Mesodermal cell (in vitro differentiated cells): ENCODE data around the gene SKIC2.
A peak's percentile ranks its signal among the peaks of the same experiment; 100 is the strongest.

Experiments used
- H3K27ac ChIP-seq: 2 replicates; pipeline ENCODE4 v1.7.0; 2013; ENCODE audit warnings: mild to moderate bottlenecking, low read depth, low read length, moderate library complexity; ENCODE audit not compliant: severe bottlenecking
- H3K36me3 ChIP-seq: 2 replicates; pipeline ENCODE4 v1.7.1; 2013; ENCODE audit warnings: mild to moderate bottlenecking, low read length, moderate library complexity; ENCODE audit not compliant: control insufficient read depth, insufficient read depth
- H3K4me1 ChIP-seq: one replicate; pipeline ENCODE4 v1.7.1; 2013; ENCODE audit warnings: mild to moderate bottlenecking, low read length; ENCODE audit not compliant: insufficient read depth, control insufficient read depth, poor library complexity, severe bottlenecking
- H3K4me3 ChIP-seq: 2 replicates; pipeline ENCODE4 v1.7.0; 2013; ENCODE audit warnings: low read length, control low read depth, mild to moderate bottlenecking; ENCODE audit not compliant: insufficient read depth, poor library complexity, severe bottlenecking; ENCODE audit errors: extremely low read depth
- H3K9me3 ChIP-seq: 2 replicates; pipeline ENCODE4 v1.7.1; 2013; ENCODE audit warnings: mild to moderate bottlenecking, low read length, moderate library complexity; ENCODE audit not compliant: control insufficient read depth
- WGBS, 2 experiments: methylation state at CpG; one replicate each; pipeline ENCODE4 v1.1.5; 2013; ENCODE audit warnings: missing lambda C conversion rate in 2 of 2; ENCODE audit not compliant: insufficient coverage in 2 of 2; 5-methylcytosine and 5-hydroxymethylcytosine counted together

The SKIC2 gene

DNA sequence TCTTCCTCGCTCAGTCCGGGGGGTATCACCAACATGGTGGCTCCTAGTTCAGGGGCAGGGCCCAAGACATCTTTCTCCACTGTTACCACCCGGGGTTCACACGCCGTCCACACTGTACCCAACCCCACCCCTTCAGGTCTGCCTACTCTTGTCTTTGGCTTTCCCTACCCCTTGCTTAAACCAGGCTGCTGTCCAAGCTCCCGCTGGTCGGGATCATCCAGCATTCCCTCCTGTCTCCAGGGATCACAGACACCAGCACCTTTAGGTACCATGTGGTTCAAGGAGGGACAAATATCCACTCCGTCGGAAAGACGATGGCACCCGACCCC is 599 bp upstream of the SKIC2 start:
- H3K4me1 ChIP-seq, result peaks cover 14% of the 10 kb centered on the region
- H3K27ac ChIP-seq, result peak overlapping the region; percentile 75

GRCh38 chr6:31961616-31962015 is 2.6 kb downstream of the SKIC2 start:
- H3K36me3 ChIP-seq, result peaks cover 72% of the 10 kb centered on the region
- H3K4me1 ChIP-seq, result peaks cover 14% of the 10 kb centered on the region
- no peaks in the 10 kb centered on the region for H3K9me3 ChIP-seq
- WGBS, 2 experiments, result 91% methylated on average over 11 to 12 of the region's 12 CpGs
- no peak overlapping the region for H3K4me3 ChIP-seq
- H3K27ac ChIP-seq, result no peak overlapping the region

More for the DNA sequence above, 599 bp upstream of the SKIC2 start:
- Histone ChIP-seq H3K4me3 (peak overlapping the region; percentile 100), H3K36me3 (peaks cover 73% of the 10 kb centered on the region), H3K9me3 (no peaks in the 10 kb centered on the region)
- WGBS, 2 experiments, result 0 to 12% methylated on average over 7 to 11 of the region's 11 CpGs

GRCh38 chr6:31963921-31964320 is 4.9 kb downstream of the SKIC2 start:
- 97% methylated on average over 15 of the region's 19 CpGs for WGBS, 2 experiments
- Histone ChIP-seq H3K9me3 (no peaks in the 10 kb centered on the region), H3K27ac (no peak overlapping the region), H3K4me1 (peaks cover 5% of the 10 kb centered on the region), H3K36me3 (peaks cover 84% of the 10 kb centered on the region), H3K4me3 (no peak overlapping the region)

- no peaks in the 10 kb centered on the region for H3K9me3 ChIP-seq
- no peak overlapping the region for H3K4me3 ChIP-seq
- 97 to 98% methylated on average over 13 of the region's 13 CpGs for WGBS, 2 experiments
- H3K27ac ChIP-seq, result no peak overlapping the region
- peaks cover 93% of the 10 kb centered on the region for H3K36me3 ChIP-seq
- peaks cover 11% of the 10 kb centered on the region for H3K4me1 ChIP-seq
These were observed 6.7 kb downstream of the SKIC2 start for GRCh38 chr6:31965700-31966099.

DNA sequence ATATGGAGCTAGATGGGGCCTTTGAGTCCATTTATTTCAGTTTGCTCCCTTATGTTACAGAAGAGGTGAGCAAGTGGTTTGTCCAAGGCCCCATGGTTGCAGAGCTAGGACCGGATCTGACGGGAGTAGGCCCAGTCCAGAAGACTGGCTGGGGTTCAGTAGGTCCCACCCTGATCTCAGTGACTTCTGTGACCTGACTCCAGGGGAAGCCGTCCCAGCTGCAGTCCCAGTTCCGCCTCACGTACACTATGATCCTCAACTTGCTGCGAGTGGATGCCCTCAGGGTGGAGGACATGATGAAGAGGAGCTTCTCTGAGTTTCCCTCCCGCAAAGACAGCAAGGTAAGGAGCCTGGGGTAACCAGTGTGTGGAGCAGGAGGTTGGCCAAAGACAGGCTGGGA is 7.5 kb downstream of the SKIC2 start:
- peaks cover 85% of the 10 kb centered on the region for H3K36me3 ChIP-seq
- no peak overlapping the region for H3K4me3 ChIP-seq
- WGBS, 2 experiments, result 91 to 98% methylated on average over 6 to 7 of the region's 7 CpGs
- no peaks in the 10 kb centered on the region for H3K9me3 ChIP-seq
- peaks cover 14% of the 10 kb centered on the region for H3K4me1 ChIP-seq
- H3K27ac ChIP-seq, result no peak overlapping the region

DNA sequence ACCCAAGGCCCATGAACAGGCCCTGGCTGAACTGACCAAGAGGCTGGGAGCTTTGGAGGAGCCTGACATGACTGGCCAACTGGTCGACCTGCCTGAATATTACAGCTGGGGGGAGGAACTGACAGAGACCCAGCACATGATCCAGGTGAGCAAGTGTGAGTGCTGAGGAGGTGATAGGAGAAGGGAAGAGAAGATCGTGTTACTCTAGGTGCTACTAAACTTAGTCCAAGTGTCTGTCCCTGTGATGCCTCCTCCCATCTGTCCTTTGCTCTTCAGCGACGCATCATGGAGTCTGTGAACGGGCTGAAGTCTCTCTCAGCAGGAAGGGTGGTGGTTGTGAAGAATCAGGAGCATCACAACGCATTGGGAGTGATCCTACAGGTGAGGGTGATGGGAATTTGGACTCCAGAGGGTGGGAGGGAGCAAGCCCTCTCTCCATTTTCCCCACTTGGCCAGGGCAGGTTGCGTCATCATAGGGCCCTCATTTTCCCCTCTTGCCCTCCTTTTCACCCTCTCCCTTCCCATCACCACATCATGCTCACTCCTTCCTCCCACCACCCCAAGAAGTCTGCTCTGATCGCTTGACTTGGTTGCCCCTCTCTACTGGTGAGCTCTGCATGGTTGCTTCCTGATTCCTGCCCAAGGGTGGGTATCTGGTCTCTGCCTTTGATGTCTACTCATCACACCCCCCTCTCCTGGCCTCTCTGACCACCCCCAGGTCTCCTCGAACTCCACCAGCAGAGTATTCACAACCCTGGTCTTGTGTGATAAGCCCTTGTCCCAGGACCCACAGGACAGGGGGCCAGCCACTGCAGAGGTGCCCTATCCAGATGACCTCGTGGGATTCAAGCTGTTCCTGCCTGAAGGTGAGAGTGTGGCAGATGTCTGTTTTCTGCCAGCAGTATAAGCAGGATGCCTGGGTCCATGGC is 8.3 kb downstream of the SKIC2 start:
- no peak overlapping the region for H3K4me3 ChIP-seq
- H3K27ac ChIP-seq, result no peak overlapping the region
- H3K36me3 ChIP-seq, result peaks cover 78% of the 10 kb centered on the region
- 95 to 98% methylated on average over 6 to 8 of the region's 10 CpGs for WGBS, 2 experiments
- peaks cover 15% of the 10 kb centered on the region for H3K4me1 ChIP-seq
- no peaks in the 10 kb centered on the region for H3K9me3 ChIP-seq

DNA sequence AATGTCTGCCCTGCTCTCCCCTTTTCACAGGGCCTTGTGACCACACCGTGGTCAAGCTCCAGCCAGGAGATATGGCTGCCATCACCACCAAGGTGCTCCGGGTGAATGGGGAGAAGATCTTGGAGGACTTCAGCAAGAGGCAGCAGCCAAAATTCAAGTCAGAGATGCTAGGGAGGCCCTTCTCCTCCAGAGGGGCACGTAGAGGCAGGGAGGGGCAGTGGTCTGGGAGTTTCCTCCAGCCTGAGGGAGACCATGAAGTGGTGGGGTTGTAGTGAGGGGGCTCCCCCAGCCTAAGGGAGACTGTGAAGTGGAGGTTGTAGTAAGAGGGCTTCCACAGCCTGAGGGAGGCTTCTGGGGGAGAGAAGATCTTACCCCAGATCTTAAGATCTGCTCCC is 8.9 kb downstream of the SKIC2 start:
- H3K36me3 ChIP-seq, result peaks cover 71% of the 10 kb centered on the region
- H3K4me1 ChIP-seq, result peaks cover 15% of the 10 kb centered on the region
- H3K9me3 ChIP-seq, result no peaks in the 10 kb centered on the region
- H3K27ac ChIP-seq, result no peak overlapping the region
- WGBS, 2 experiments, result 88 to 93% methylated on average over 1 to 3 of the region's 3 CpGs
- no peak overlapping the region for H3K4me3 ChIP-seq

GRCh38 chr6:31968326-31968725 is 9.4 kb downstream of the SKIC2 start:
- Histone ChIP-seq H3K9me3 (no peaks in the 10 kb centered on the region), H3K4me3 (no peak overlapping the region), H3K27ac (no peak overlapping the region), H3K36me3 (peaks cover 67% of the 10 kb centered on the region), H3K4me1 (peaks cover 15% of the 10 kb centered on the region)
- WGBS, 2 experiments, result 95 to 96% methylated on average over 8 to 11 of the region's 11 CpGs

DNA sequence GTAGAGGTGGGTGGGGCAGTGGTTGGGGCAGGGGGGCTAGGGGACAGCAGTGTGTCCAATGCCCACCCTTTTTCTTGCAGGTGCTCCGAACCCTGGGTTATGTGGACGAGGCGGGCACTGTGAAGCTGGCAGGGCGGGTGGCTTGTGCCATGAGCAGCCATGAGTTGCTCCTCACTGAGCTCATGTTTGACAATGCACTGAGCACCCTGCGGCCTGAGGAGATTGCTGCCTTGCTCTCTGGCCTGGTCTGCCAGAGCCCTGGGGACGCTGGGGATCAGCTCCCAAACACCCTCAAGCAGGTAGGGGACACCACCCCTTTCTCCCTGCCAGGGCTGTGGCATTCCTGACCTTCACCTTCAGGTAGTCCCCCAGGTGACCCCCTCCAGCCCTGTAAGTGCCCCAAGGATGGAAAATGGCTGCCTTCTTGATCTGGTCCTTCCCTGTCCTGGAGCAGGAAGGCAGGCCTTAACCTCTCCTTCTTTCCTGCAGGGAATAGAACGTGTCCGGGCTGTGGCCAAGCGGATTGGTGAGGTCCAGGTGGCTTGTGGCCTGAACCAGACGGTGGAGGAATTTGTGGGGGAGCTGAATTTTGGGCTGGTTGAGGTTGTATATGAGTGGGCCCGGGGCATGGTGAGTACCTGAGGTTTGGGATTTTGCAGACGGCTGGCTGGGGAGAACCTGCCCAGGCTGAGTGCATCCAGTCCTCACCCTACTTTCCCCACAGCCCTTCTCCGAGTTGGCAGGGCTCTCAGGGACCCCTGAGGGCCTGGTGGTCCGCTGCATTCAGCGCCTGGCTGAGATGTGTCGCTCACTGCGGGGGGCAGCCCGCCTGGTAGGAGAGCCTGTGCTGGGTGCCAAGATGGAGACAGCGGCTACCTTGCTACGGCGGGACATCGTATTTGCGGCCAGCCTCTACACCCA is 10.1 kb downstream of the SKIC2 start:
- peaks cover 65% of the 10 kb centered on the region for H3K36me3 ChIP-seq
- H3K9me3 ChIP-seq, result no peaks in the 10 kb centered on the region
- H3K4me1 ChIP-seq, result peaks cover 15% of the 10 kb centered on the region

DNA sequence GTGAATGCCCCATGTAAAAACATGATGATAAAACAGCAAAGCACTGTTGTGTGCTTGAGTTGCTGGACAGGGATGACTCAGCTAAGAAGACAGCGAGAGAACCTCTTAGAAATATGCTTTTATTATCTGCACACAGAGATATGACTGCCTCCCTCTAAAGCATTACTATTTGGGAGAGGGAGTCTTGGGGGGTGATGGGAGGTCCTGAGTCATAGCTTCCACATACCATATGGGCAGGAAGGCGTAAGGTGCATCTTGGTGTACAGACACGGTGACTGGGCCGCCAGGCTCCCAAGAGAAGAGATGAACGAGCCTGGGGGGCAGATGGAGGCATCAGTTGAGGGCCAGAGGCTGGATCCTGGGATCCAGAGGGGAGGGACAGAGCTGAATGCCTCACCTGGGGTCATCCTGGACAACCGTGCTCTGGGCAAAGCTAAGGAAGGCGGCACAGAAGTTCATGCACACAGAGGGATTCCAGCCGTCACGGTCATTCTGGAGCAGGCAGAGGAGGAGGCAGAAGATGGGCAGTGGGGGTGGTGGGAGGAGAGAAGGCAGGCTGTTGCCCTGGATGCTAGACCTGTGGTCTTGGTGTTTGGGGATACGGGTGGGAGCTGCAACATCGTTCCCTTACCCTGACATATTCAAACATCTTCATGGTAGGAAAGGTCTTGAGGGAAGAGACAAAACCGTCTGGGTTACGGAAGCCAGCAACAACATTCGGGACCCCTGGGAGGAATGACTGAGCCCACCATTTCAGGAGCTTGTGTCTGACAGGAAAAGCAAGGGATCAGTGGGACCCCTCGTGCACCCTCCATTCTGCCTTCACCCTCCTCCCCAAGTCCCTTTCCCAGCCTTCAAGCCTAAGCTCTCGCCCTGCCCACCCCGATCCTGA is 11.0 kb downstream of the SKIC2 start:
- Histone ChIP-seq H3K4me1 (peaks cover 15% of the 10 kb centered on the region), H3K27ac (no peak overlapping the region), H3K9me3 (no peaks in the 10 kb centered on the region), H3K36me3 (peaks cover 66% of the 10 kb centered on the region), H3K4me3 (no peak overlapping the region)
- WGBS, 2 experiments, result 89 to 95% methylated on average over 12 of the region's 17 CpGs

More for the DNA sequence above, 10.1 kb downstream of the SKIC2 start:
- Histone ChIP-seq H3K4me3 (no peak overlapping the region), H3K27ac (no peak overlapping the region)
- WGBS, 2 experiments, result 94 to 98% methylated on average over 13 to 17 of the region's 23 CpGs
